ENCODE data around the gene TRABD. TPM values are rescaled to one million over a fixed set of nuclear protein-coding genes. Genes with fewer than 3 reads are reported as not detected.

TRABD gene
- total RNA-seq, 4 donors from 2014 or later, result 35.7 to 78.2 (median 39.1) TPM

DNA sequence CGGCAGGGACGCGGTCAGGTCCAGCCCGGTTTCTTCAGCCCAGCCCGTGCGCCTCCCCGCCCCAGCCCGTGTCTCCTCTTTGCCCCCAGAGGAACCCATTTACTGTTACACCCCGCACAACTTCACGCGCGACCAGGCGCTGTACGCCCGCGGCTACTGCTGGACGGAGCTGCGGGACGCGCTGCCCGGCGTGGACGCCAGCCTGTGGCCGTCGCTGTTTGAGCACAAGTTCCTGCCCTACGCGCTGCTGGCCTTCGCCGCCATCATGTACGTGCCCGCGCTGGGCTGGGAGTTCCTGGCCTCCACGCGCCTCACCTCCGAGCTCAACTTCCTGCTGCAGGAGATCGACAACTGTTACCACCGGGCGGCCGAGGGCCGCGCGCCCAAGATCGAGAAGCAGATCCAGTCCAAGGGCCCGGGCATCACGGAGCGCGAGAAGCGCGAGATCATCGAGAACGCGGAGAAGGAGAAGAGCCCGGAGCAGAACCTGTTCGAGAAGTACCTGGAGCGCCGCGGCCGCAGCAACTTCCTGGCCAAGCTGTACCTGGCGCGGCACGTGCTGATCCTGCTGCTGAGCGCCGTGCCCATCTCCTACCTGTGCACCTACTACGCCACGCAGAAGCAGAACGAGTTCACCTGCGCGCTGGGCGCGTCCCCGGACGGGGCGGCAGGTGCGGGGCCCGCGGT, 8.7 kb upstream of the TRABD start:
- H3K4me3 ChIP-seq, result no peak overlapping the region
- 96% methylated on average over 70 of the region's 76 CpGs for whole genome bisulfite sequencing
- no peak overlapping the region for H3K27ac ChIP-seq
- no peaks in the 10 kb centered on the region for H3K4me1 ChIP-seq
- TF ChIP-seq, protein P1, sequence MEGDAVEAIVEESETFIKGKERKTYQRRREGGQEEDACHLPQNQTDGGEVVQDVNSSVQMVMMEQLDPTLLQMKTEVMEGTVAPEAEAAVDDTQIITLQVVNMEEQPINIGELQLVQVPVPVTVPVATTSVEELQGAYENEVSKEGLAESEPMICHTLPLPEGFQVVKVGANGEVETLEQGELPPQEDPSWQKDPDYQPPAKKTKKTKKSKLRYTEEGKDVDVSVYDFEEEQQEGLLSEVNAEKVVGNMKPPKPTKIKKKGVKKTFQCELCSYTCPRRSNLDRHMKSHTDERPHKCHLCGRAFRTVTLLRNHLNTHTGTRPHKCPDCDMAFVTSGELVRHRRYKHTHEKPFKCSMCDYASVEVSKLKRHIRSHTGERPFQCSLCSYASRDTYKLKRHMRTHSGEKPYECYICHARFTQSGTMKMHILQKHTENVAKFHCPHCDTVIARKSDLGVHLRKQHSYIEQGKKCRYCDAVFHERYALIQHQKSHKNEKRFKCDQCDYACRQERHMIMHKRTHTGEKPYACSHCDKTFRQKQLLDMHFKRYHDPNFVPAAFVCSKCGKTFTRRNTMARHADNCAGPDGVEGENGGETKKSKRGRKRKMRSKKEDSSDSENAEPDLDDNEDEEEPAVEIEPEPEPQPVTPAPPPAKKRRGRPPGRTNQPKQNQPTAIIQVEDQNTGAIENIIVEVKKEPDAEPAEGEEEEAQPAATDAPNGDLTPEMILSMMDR (IDR thresholded peaks at IDR 0.05), result no peak
- TF ChIP-seq POLR2AphosphoS5 (IDR thresholded peaks at IDR 0.05), result no peak
- TF ChIP-seq POLR2A (IDR thresholded peaks at IDR 0.05), result no peak
- TF ChIP-seq EP300 (IDR thresholded peaks at IDR 0.05), result no peak
- peaks cover 26% of the 10 kb centered on the region for H3K27me3 ChIP-seq
- DNase-seq (ENCODE audit: low spot score in 2 of 2), result peak in 1 of 2 donors; percentile 58
- H3K36me3 ChIP-seq, result no peaks in the 10 kb centered on the region
- no peaks in the 10 kb centered on the region for H3K9me3 ChIP-seq

DNA sequence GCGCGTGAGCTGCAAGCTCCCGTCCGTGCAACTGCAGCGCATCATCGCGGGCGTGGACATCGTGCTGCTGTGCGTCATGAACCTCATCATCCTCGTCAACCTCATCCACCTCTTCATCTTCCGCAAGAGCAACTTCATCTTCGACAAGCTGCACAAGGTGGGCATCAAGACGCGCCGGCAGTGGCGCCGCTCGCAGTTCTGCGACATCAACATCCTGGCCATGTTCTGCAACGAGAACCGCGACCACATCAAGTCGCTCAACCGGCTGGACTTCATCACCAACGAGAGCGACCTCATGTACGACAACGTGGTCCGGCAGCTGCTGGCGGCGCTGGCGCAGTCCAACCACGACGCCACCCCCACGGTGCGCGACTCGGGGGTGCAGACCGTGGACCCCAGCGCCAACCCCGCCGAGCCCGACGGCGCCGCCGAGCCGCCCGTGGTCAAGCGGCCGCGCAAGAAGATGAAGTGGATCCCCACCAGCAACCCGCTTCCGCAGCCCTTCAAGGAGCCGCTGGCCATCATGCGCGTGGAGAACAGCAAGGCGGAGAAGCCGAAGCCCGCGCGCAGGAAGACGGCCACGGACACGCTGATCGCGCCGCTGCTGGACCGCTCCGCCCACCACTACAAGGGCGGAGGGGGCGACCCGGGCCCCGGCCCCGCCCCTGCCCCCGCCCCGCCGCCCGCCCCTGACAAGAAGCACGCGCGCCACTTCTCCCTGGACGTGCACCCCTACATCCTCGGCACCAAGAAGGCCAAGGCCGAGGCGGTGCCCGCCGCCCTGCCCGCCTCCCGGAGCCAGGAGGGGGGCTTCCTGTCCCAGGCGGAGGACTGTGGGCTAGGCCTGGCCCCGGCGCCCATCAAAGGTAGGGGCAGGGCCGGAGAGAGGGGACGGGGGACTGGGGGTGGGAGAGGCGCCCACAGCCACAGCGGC, 7.9 kb upstream of the TRABD start:
- peaks cover 25% of the 10 kb centered on the region for H3K27me3 ChIP-seq
- no peaks in the 10 kb centered on the region for H3K9me3 ChIP-seq
- no peak overlapping the region for H3K27ac ChIP-seq
- no peak overlapping the region for H3K4me3 ChIP-seq
- H3K4me1 ChIP-seq, result peaks cover 8% of the 10 kb centered on the region
- DNase-seq (ENCODE audit: low spot score in 2 of 2), result peak in 1 of 2 donors; percentile 52
- 89% methylated on average over 41 of the region's 98 CpGs for WGBS
- no peaks in the 10 kb centered on the region for H3K36me3 ChIP-seq
- TF ChIP-seq EP300 (IDR thresholded peaks at IDR 0.05) (no peak), POLR2AphosphoS5 (IDR thresholded peaks at IDR 0.05) (no peak), POLR2A (IDR thresholded peaks at IDR 0.05) (no peak)
- TF ChIP-seq, protein P1 (IDR thresholded peaks at IDR 0.05), result no peak

DNA sequence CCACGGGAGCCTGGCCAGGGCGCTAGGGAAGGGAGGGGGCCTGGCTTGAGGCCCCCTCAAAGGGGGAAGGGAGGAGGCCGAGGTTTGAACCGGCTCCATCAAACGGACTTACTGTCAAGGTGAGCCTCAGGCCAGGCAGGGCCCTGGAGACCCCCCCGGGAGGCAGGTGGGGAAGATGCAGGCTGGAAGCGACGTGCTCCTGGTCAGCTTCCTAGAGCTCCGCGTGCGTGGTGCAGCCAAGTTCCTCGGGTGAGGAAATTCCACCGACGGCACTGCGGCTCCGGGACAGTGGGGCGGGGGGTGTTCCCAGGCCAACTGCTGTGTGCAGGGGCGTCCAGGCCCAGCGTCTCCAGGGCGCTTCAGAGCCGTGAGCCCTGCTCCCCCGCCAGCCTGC, 7.2 kb upstream of the TRABD start:
- Histone ChIP-seq H3K4me3 (no peak overlapping the region), H3K4me1 (peaks cover 15% of the 10 kb centered on the region), H3K27me3 (peaks cover 25% of the 10 kb centered on the region), H3K27ac (no peak overlapping the region), H3K9me3 (no peaks in the 10 kb centered on the region), H3K36me3 (no peaks in the 10 kb centered on the region)
- TF ChIP-seq, protein P1 (IDR thresholded peaks at IDR 0.05), result no peak
- TF ChIP-seq POLR2AphosphoS5 (IDR thresholded peaks at IDR 0.05) (no peak), EP300 (IDR thresholded peaks at IDR 0.05) (no peak), POLR2A (IDR thresholded peaks at IDR 0.05) (no peak)
- WGBS, result 68% methylated on average over 5 of the region's 22 CpGs
- peak in 1 of 2 donors; percentile 55 for DNase-seq (ENCODE audit: low spot score in 2 of 2)

DNA sequence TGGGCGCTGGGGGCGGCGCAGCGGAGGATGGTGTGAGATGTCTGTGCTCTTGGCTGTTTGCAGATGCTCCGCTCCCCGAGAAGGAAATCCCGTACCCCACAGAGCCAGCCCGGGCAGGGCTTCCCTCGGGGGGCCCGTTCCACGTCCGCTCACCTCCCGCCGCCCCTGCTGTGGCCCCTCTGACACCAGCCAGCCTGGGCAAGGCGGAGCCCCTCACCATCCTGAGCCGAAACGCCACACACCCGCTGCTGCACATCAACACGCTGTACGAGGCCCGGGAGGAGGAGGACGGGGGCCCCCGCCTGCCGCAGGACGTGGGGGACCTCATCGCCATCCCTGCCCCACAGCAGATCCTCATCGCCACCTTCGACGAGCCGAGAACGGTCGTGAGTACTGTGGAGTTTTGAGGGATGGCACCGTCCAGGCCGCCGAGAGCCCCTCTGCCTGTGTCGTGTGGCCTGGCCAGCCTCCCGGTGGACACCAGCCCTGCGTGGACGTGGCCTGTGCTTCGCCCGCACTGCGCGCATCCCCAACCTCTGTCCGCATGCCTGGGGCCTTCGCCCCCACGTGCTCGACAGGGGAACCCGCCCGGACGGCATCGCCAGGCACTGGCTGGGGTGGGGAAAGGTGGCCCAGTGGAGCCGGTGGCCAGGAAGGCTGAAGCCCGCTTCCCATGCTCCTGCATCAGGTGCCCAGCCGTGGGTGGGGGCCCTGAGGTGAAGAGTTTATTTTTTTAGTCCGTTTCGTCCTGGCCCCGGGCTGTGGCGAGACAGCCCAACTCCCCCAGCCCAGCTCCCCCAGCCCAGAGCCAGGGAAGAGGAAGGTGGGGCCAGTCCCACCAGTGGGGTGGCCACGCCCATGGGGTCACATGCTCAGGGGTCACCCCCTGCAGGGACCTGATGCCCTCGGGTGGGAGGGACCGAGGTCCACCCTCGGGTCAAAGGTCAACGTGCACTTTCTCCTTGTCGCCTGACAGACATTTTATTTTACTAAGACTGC, 6.5 kb upstream of the TRABD start:
- Histone ChIP-seq H3K4me3 (no peak overlapping the region), H3K27ac (no peak overlapping the region), H3K36me3 (no peaks in the 10 kb centered on the region), H3K9me3 (no peaks in the 10 kb centered on the region), H3K4me1 (peaks cover 22% of the 10 kb centered on the region), H3K27me3 (peaks cover 22% of the 10 kb centered on the region)
- WGBS, result 69% methylated on average over 19 of the region's 64 CpGs
- TF ChIP-seq POLR2AphosphoS5 (IDR thresholded peaks at IDR 0.05) (no peak), POLR2A (IDR thresholded peaks at IDR 0.05) (no peak)
- TF ChIP-seq, protein P1 (IDR thresholded peaks at IDR 0.05), result no peak
- DNase-seq (ENCODE audit: low spot score in 2 of 2), result no peak
